A549 treated with dexamethasone at 1 μM for 4 hours (cell line): ENCODE results near the gene TMSB15B. TPM values are rescaled to one million over a fixed set of nuclear protein-coding genes. Genes with fewer than 3 reads are reported as not detected.

Experiments
- total RNA-seq: library from RNA; stranded (reverse); fragments of 200-300 nt; extraction: Qiagen RNA extraction; gene quantifications from 5 replicates; pipeline ENCODE4 v1.2.3, GENCODE V29; 2022

Gene TMSB15B
- total RNA-seq = 4.0 to 6.6 TPM (median 4.4 TPM) in 5 replicates

DNA sequence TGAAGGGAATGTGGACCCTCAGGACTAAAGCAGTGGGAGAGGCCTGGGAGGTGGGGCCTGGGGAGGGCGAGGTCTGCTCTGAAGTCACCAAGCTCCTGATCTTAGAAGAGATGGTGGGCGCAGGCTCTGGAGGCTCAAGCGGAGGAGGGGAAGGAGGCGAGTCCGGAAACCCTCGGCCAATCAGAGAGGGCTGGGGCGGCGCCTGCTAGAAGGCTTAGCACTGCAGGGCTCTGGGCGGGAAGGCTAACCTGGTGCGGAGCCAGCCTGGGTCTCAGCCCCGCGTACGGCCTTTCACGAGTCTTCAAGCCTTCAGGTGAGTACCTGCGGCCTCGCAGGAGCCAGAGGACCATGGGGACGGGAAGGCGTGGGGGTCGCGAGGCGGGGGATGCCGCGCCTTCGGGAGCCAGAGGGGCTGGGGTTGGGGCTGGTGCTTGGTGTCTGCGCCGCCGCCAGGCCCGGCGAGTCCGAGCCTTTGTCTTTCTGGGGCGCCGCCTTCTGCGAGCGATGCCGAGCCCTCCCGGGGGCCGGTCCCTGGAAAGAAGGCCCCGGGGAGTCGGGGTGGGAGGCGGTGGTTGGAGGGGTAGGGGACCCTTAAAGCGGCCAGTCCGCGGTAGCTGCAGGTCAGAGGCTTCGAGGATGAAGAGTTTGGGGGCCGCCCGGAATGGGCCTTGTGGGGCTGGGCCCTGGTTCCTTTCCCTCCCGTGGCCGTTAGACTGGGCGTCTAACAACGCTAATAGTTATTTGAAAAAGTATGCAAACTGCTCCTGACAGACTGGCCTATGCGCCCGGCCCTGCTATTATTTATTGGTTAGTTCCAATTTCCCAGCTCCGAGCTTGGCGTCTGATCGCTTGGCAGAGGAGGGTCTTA, at the start of gene TMSB15B:
TMSB15B (plus strand) TSS at position 217 of the 868 bp plus-strand sequence.

DNA sequence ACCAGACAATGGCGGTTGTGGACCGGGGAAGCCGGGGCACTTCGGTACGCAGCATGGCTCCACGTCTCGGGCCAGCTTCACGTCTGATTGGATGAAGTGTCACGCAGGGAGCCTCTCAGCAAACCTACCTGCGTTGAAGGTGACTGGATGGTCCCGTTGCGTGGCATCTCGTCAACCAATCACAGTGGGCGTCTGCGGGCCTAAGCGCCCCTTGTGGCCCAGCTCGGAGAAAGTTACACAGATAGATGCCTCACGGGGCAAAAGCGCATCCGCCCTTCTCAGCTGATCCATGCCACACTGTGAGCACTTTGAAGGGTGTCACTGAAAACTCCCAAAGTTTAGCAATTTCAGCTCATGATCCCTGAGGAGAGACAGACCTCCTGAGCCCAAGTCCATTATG, 51.2 kb downstream of the TMSB15B start, which contains the start of gene H2BW1:
H2BW1 (minus strand) TSS at position 103 of the 400 bp plus-strand sequence. CDS start 132 bp downstream, outside the sequence.

Other genes starting within 250 kb of the TMSB15B start
- 0.07 TPM in 1 of 5 replicates, not detected in the others for gene PLP1, start 185.8 kb upstream of the TMSB15B start, total RNA-seq
- 0.02 to 0.05 TPM (median 0.04 TPM) in 4 of 5 replicates, not detected in the other for gene RAB9B, start 130.4 kb upstream of the TMSB15B start, total RNA-seq
- gene H2BW1, start 51.1 kb downstream of the TMSB15B start, total RNA-seq = not detected in 5 replicates
- not detected in 5 replicates for gene H2BW2, start 77.3 kb downstream of the TMSB15B start, total RNA-seq
- gene TMSB15C, start 113.6 kb downstream of the TMSB15B start, total RNA-seq = 0.04 to 0.22 TPM (median 0.13 TPM) in 5 replicates
- 0.02 to 0.30 TPM (median 0.18 TPM) in 4 of 5 replicates, not detected in the other for gene ZCCHC18, start 149.9 kb downstream of the TMSB15B start, total RNA-seq
- 3.8 to 4.6 TPM (median 4.1 TPM) in 5 replicates for gene SLC25A53, start 194.4 kb downstream of the TMSB15B start, total RNA-seq
- 14.3 to 21.7 TPM (median 19.4 TPM) in 5 replicates for gene FAM199X, start 203.8 kb downstream of the TMSB15B start, total RNA-seq